Upper lobe of left lung (tissue), 6 donors: ENCODE data around the gene NCKIPSD. TPM values are rescaled to one million over a fixed set of nuclear protein-coding genes. Genes with fewer than 3 reads are reported as not detected.
A peak's percentile ranks its signal among the peaks of the same experiment; 100 is the strongest.

Source experiments
- ATAC-seq, 2 donors: fragments of 200-7000 bp; cut with Tn5 transposase; one replicate each; pipeline ENCODE4 v1.9.1; 2022; ENCODE audit warnings: mild to moderate bottlenecking in 2 of 2, moderate library complexity in 2 of 2; ENCODE audit not compliant: low FRiP score in 2 of 2
- DNase-seq, 2 donors: peaks; one replicate each; pipeline ENCODE4 v3.0.0-alpha.2; 2019 to 2020
- H3K27ac ChIP-seq, 4 donors: fragments of 200-600 bp; sonication (generic); one replicate each; pipeline ENCODE4 v1.5.1; 2016 to 2019
- H3K27me3 ChIP-seq, 4 donors: fragments of 200-600 bp; sonication (generic); one replicate each; pipeline ENCODE4 v1.5.1; 2017 to 2019
- H3K36me3 ChIP-seq, 4 donors: fragments of 200-600 bp; sonication (generic); one replicate each; pipeline ENCODE4 v1.5.1; 2016 to 2019
- H3K4me1 ChIP-seq, 4 donors: fragments of 200-600 bp; sonication (generic); one replicate each; pipeline ENCODE4 v1.5.1; 2018 to 2019
- H3K4me3 ChIP-seq, 4 donors: fragments of 200-600 bp; sonication (generic); one replicate each; pipeline ENCODE4 v1.5.1; 2017 to 2019; ENCODE audit warnings: mild to moderate bottlenecking in 2 of 4, moderate library complexity in 1 of 4
- H3K9me3 ChIP-seq, 4 donors: fragments of 200-600 bp; sonication (generic); one replicate each; pipeline ENCODE4 v1.5.1; 2018 to 2019
- EP300 ChIP-seq, 4 donors: sonication (generic); formaldehyde crosslinking; IDR thresholded peaks; one replicate each; pipeline ENCODE4 v1.5.1; 2017; ENCODE audit warnings: antibody characterized with exemption in 4 of 4, control low read depth in 2 of 4
- POLR2A ChIP-seq, 4 donors: fragments of 450-650 bp; IDR thresholded peaks; one replicate each; pipeline ENCODE4 v1.5.1; 2016 to 2017; ENCODE audit warnings: antibody characterized with exemption in 4 of 4, mild to moderate bottlenecking in 2 of 4
- POLR2AphosphoS5 ChIP-seq, 2 donors: sonication (generic); formaldehyde crosslinking; IDR thresholded peaks; one replicate each; pipeline ENCODE4 v1.5.1; 2017; ENCODE audit warnings: antibody characterized with exemption in 2 of 2
- WGBS, 2 donors: methylation state at CpG; one replicate each; pipeline ENCODE4 v1.1.5; 2017 to 2018; 5-methylcytosine and 5-hydroxymethylcytosine counted together
- total RNA-seq, 6 donors: library from RNA; depleted of rRNA in 4 of 6; stranded (reverse); fragments of >200 nt in 4 of 6; gene quantifications; one replicate each; pipeline versions ENCODE4 v1.1.0 to v1.2.1, GENCODE V29; 2016 to 2021
- TF ChIP-seq, protein P1 (sequence below), 6 experiments: fragments of 450-650 bp in 4 of 6; fragments of 200-600 bp in 2 of 6; sonication (generic) in 2 of 6; IDR thresholded peaks; one replicate each; pipeline ENCODE4 v1.5.1; 2016 to 2019; ENCODE audit warnings: antibody characterized with exemption in 6 of 6
- donor health status: DM: no; HTN: no; CAD: no; lungs with moderate emphysema.
- donor health status: DM: no; HTN: yes; CAD: no; lungs with severe emphysema.

NCKIPSD gene
- total RNA-seq, 6 donors from 2014 or later: 17.8 to 55.5 (median 21.8) TPM

DNA sequence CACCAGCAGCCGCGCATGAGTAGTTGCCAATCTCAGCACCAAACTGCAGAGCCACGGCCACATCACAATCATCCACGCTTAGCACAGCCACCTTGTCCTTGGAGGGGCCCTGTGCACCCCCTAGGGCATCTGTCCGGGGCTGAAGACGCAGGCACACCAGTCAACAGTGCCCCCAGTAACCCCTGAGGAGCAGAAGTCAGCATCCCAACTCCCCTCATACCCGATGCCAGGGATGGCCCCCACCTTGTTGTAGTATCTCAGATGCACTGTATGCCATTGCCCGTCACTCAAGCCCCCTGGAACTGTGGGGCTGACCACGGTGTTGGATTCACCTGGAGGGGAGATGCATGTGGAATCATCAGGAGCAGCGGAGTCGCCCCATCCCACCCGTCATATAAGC is 30.7 kb downstream of the NCKIPSD start:
- H3K27me3 ChIP-seq: peaks cover 0 to 3% (median 0%) of the 10 kb centered on the region in 4 donors
- TF ChIP-seq, protein P1, sequence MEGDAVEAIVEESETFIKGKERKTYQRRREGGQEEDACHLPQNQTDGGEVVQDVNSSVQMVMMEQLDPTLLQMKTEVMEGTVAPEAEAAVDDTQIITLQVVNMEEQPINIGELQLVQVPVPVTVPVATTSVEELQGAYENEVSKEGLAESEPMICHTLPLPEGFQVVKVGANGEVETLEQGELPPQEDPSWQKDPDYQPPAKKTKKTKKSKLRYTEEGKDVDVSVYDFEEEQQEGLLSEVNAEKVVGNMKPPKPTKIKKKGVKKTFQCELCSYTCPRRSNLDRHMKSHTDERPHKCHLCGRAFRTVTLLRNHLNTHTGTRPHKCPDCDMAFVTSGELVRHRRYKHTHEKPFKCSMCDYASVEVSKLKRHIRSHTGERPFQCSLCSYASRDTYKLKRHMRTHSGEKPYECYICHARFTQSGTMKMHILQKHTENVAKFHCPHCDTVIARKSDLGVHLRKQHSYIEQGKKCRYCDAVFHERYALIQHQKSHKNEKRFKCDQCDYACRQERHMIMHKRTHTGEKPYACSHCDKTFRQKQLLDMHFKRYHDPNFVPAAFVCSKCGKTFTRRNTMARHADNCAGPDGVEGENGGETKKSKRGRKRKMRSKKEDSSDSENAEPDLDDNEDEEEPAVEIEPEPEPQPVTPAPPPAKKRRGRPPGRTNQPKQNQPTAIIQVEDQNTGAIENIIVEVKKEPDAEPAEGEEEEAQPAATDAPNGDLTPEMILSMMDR (IDR thresholded peaks at IDR 0.05): no peak
- TF ChIP-seq POLR2A (IDR thresholded peaks at IDR 0.05): no peak
- no peak for TF ChIP-seq EP300 (IDR thresholded peaks at IDR 0.05)
- no peak for TF ChIP-seq POLR2AphosphoS5 (IDR thresholded peaks at IDR 0.05)
- 93 to 94% methylated on average over 8 to 11 of the region's 12 CpGs for WGBS, 2 donors
- peaks cover 7 to 21% (median 16%) of the 10 kb centered on the region in 4 donors for H3K4me1 ChIP-seq
- no peaks in the 10 kb centered on the region for H3K9me3 ChIP-seq
- H3K4me3 ChIP-seq: no peak overlapping the region
- H3K27ac ChIP-seq: no peak overlapping the region
- ATAC-seq: no peak
- no peak for DNase-seq
- no peaks in the 10 kb centered on the region for H3K36me3 ChIP-seq

DNA sequence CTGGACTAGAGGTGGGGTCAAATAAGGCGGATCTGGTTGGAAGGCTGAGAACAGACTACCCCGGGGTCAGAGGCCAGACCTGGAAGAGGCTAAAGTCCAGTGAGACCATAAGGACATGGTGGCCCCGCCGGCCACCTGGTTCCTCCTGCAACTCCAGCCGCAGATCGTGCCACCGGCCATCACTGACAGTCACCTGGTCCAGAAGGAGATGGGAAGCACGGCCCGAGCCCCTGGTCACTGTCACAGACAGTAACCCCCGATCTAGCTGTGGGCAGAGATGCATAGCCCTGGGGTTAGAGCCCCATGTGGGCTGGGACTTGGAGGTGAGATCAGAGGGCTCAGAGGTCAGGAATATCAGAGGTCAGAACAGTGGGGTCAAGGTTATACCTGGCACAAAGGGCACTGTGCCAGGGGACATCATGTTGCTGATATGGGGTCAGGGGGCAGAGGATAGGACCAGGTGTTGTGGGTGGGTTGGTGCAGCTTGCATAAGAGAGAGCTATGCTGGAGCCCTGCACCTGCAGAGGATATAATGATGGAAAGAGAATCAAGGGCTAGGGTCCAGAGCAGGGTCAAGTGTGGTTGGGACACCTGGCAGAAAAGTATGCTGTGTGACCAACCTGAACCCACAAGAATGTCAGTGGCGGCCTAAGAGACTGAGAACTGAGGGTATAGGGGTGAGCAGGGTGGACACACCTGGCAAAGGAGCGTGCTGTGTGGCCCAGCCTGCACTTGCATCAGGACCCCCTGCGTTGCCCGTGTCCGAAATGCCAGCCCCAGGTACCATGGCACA is 32.6 kb downstream of the NCKIPSD start:
- H3K36me3 ChIP-seq: no peaks in the 10 kb centered on the region
- no peak overlapping the region for H3K27ac ChIP-seq
- WGBS, 2 donors: 93% methylated on average over 9 to 12 of the region's 15 CpGs
- TF ChIP-seq EP300 (IDR thresholded peaks at IDR 0.05) (no peak), POLR2AphosphoS5 (IDR thresholded peaks at IDR 0.05) (no peak), POLR2A (IDR thresholded peaks at IDR 0.05) (no peak)
- TF ChIP-seq, protein P1 (IDR thresholded peaks at IDR 0.05): no peak
- H3K4me1 ChIP-seq: peaks cover 7 to 21% (median 16%) of the 10 kb centered on the region in 4 donors
- no peaks in the 10 kb centered on the region for H3K27me3 ChIP-seq
- ATAC-seq (no peak), DNase-seq (no peak)
- H3K4me3 ChIP-seq: no peak overlapping the region
- no peaks in the 10 kb centered on the region for H3K9me3 ChIP-seq

DNA sequence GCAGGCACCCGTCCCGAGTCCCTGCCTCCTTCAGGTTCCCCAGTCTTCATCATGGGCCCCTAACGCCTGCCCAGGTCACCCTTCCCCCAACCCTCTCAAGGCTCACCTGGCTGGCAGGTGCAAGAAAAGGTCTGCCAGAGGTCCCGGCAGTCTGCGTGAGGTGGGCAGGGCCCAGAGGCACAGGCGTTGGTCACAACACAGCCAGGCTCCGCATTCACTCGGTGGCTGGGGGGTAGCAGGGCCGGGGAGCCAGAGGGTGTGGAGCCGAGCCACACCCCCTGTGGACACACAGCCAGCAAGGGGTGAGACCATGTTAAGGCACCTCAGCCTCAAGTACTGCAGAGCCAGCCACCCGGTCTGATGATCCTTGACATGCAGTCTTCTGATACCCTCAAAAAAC is 33.9 kb downstream of the NCKIPSD start:
- TF ChIP-seq, protein P1 (IDR thresholded peaks at IDR 0.05): no peak
- TF ChIP-seq POLR2AphosphoS5 (IDR thresholded peaks at IDR 0.05) (no peak), POLR2A (IDR thresholded peaks at IDR 0.05) (no peak), EP300 (IDR thresholded peaks at IDR 0.05) (no peak)
- H3K4me3 ChIP-seq: no peak overlapping the region
- no peaks in the 10 kb centered on the region for H3K36me3 ChIP-seq
- H3K27ac ChIP-seq: no peak overlapping the region
- H3K4me1 ChIP-seq: peaks cover 7 to 16% (median 14%) of the 10 kb centered on the region in 4 donors
- no peaks in the 10 kb centered on the region for H3K9me3 ChIP-seq
- DNase-seq (peak in 1 of 2 donors; percentile 60), ATAC-seq (no peak)
- H3K27me3 ChIP-seq: no peaks in the 10 kb centered on the region
- WGBS, 2 donors: 56 to 84% methylated on average over 1 to 11 of the region's 11 CpGs

DNA sequence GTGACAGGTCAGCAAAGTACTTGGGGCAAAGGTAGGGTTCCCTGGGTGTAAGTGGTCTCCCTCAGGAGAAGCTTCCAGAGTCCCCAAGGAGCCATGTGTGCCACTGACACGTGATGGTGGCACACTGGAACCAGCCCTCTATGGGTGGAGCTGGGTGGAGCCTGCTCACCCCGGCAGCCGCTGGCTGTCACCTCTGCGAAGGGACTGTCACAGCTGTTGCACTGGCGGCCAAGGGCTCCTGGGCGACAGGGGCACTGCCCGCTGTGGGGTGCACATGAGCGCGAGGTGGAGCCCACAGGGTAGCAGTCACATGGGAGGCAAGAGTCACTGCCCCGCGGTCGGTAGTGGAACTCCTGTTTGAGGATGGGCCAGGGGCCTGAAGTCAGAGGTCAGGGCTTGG is 35.0 kb downstream of the NCKIPSD start:
- TF ChIP-seq POLR2A (IDR thresholded peaks at IDR 0.05) (no peak), EP300 (IDR thresholded peaks at IDR 0.05) (no peak), POLR2AphosphoS5 (IDR thresholded peaks at IDR 0.05) (no peak)
- TF ChIP-seq, protein P1 (IDR thresholded peaks at IDR 0.05): no peak
- Histone ChIP-seq H3K36me3 (no peaks in the 10 kb centered on the region), H3K4me1 (peaks cover 5% of the 10 kb centered on the region in 4 donors), H3K9me3 (no peaks in the 10 kb centered on the region), H3K27me3 (no peaks in the 10 kb centered on the region), H3K4me3 (no peak overlapping the region), H3K27ac (no peak overlapping the region)
- DNase-seq: peak in 1 of 2 donors; percentile 69
- WGBS, 2 donors: 85 to 88% methylated on average over 3 to 12 of the region's 12 CpGs
- ATAC-seq: no peak
